Mesenchymal stem cell (in vitro differentiated cells and primary cell): ENCODE measurements around the gene GTF2A2.
"Not testable (repeated sequence)": the region's sequence is repeated elsewhere in the genome, so short reads cannot be mapped to it uniquely, and the experiment has no call there.

ENCODE experiments used
- DNase-seq: peaks from one replicate; pipeline ENCODE4 v3.0.0-alpha.2; 2013
- H2AFZ ChIP-seq: one replicate; pipeline ENCODE4 v1.6.1; 2013; ENCODE audit warnings: low read depth, mild to moderate bottlenecking, control low read depth, inconsistent platforms, low read length, moderate library complexity
- H2AK5ac ChIP-seq: 2 replicates; pipeline ENCODE4 v1.6.1; 2013; ENCODE audit warnings: low read length, moderate library complexity, mild to moderate bottlenecking, inconsistent platforms; ENCODE audit not compliant: severe bottlenecking
- H2BK120ac ChIP-seq: one replicate; pipeline ENCODE4 v1.6.1; 2013; ENCODE audit warnings: low read depth, mild to moderate bottlenecking, inconsistent platforms, low read length, moderate library complexity
- H2BK12ac ChIP-seq, 2 experiments: one replicate each; pipeline ENCODE4 v1.6.1; 2013; ENCODE audit warnings: inconsistent platforms in 2 of 2, low read length in 2 of 2, mild to moderate bottlenecking in 2 of 2, moderate library complexity in 2 of 2, control low read depth in 1 of 2
- H2BK15ac ChIP-seq: one replicate; pipeline ENCODE4 v1.6.1; 2013; ENCODE audit warnings: mild to moderate bottlenecking, low read depth, inconsistent platforms; ENCODE audit not compliant: poor library complexity, severe bottlenecking
- H2BK5ac ChIP-seq: 2 replicates; pipeline ENCODE4 v1.6.1; 2013; ENCODE audit warnings: low read depth, mild to moderate bottlenecking, low read length, control low read depth, inconsistent platforms; ENCODE audit not compliant: poor library complexity, severe bottlenecking
- H3K14ac ChIP-seq, 2 experiments: one replicate each; pipeline ENCODE4 v1.6.1; 2013; ENCODE audit warnings: inconsistent platforms in 2 of 2, low read length in 2 of 2, control low read depth in 1 of 2, mild to moderate bottlenecking in 1 of 2, moderate library complexity in 1 of 2
- H3K18ac ChIP-seq, 2 experiments: one replicate each; pipeline ENCODE4 v1.6.1; 2013; ENCODE audit warnings: inconsistent platforms in 2 of 2, low read length in 2 of 2, control low read depth in 1 of 2, low read depth in 1 of 2, mild to moderate bottlenecking in 1 of 2
- H3K23ac ChIP-seq, 2 experiments: one replicate each; pipeline ENCODE4 v1.6.1; 2013; ENCODE audit warnings: inconsistent platforms in 2 of 2, low read length in 2 of 2, mild to moderate bottlenecking in 2 of 2, moderate library complexity in 2 of 2, control low read depth in 1 of 2
- H3K27ac ChIP-seq: 2 replicates; pipeline ENCODE4 v1.5.1; 2013; ENCODE audit warnings: mild to moderate bottlenecking, moderate library complexity, low read length, control low read depth, inconsistent platforms; ENCODE audit not compliant: poor library complexity, severe bottlenecking
- H3K27me3 ChIP-seq, 2 experiments: 2 replicates each; pipeline versions ENCODE4 v1.6.1 to v1.7.0; 2013; ENCODE audit warnings: low read length in 2 of 2, mild to moderate bottlenecking in 2 of 2, moderate library complexity in 2 of 2, control low read depth in 1 of 2, inconsistent platforms in 1 of 2; ENCODE audit not compliant: control insufficient read depth in 1 of 2, insufficient read depth in 1 of 2
- H3K36me3 ChIP-seq, 2 experiments: 2 replicates each; pipeline versions ENCODE4 v1.6.1 to v1.7.0; 2013; ENCODE audit warnings: low read length in 2 of 2, control low read depth in 1 of 2, inconsistent platforms in 1 of 2, low read depth in 1 of 2, mild to moderate bottlenecking in 1 of 2; ENCODE audit not compliant: insufficient read depth in 2 of 2, control insufficient read depth in 1 of 2
- H3K4ac ChIP-seq, 2 experiments: one replicate each; pipeline ENCODE4 v1.6.1; 2013; ENCODE audit warnings: inconsistent platforms in 2 of 2, low read length in 2 of 2, mild to moderate bottlenecking in 2 of 2, moderate library complexity in 2 of 2, control low read depth in 1 of 2, low read depth in 1 of 2
- H3K4me1 ChIP-seq: 2 replicates; pipeline ENCODE4 v1.6.1; 2013; ENCODE audit warnings: low read depth, low read length, control low read depth; ENCODE audit not compliant: control insufficient read depth, insufficient read depth
- H3K4me2 ChIP-seq: 2 replicates; pipeline ENCODE4 v1.6.1; 2013; ENCODE audit warnings: low read length, mild to moderate bottlenecking, inconsistent platforms; ENCODE audit not compliant: poor library complexity, severe bottlenecking
- H3K4me3 ChIP-seq, 2 experiments: 2 replicates each; pipeline versions ENCODE4 v1.5.1 to v1.7.0; 2013; ENCODE audit warnings: low read length in 2 of 2, mild to moderate bottlenecking in 2 of 2, control low read depth in 1 of 2, low read depth in 1 of 2; ENCODE audit not compliant: insufficient read depth in 1 of 2
- H3K79me1 ChIP-seq: replicated peaks from 2 replicates; pipeline ENCODE4 v1.6.1; 2013; ENCODE audit warnings: mild to moderate bottlenecking, control low read depth, low read length, inconsistent platforms; ENCODE audit not compliant: poor library complexity, severe bottlenecking
- H3K9ac ChIP-seq: 2 replicates; pipeline ENCODE4 v1.7.0; 2013; ENCODE audit warnings: mild to moderate bottlenecking, low read length, moderate library complexity
- H3K9me3 ChIP-seq: 2 replicates; pipeline ENCODE4 v1.7.0; 2013; ENCODE audit warnings: mild to moderate bottlenecking, low read length; ENCODE audit not compliant: control insufficient read depth
- H4K8ac ChIP-seq: one replicate; pipeline ENCODE4 v1.6.1; 2013; ENCODE audit warnings: inconsistent platforms, mild to moderate bottlenecking, low read length, moderate library complexity
- H4K91ac ChIP-seq: one replicate; pipeline ENCODE4 v1.6.1; 2013; ENCODE audit warnings: mild to moderate bottlenecking, low read length, inconsistent platforms
- WGBS: methylation state at CpG from one replicate; pipeline ENCODE4 v1.1.7; 2013; ENCODE audit warnings: mixed read lengths; 5-methylcytosine and 5-hydroxymethylcytosine counted together

The GTF2A2 gene

DNA sequence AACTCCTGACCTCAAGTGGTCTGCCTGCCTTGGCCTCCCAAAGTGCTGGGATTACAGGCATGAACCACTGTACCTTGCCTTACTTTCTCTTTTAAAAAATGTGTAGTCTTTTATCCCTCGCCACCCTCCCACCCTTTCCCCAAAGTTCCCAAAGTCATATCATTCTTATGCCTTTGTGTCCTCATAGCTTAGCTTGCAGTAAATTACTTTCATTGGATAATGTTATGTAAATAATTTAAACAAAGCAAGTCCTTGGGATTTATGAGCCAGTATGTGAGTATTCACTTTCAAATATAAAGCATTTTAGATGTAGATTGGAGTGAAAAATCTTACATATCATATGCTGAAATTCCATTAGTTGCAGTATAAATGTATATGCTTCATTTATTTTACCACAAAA is 11.0 kb downstream of the GTF2A2 start:
- Histone ChIP-seq H2AFZ (no peak overlapping the region), H2AK5ac (no peak overlapping the region), H3K23ac (no peak overlapping the region), H3K9me3 (no peaks in the 10 kb centered on the region), H4K8ac (no peak overlapping the region), H3K27ac (no peak overlapping the region), H2BK15ac (no peak overlapping the region), H2BK5ac (no peak overlapping the region), H2BK12ac (no peak overlapping the region), H2BK120ac (no peak overlapping the region), H3K4me1 (no peaks in the 10 kb centered on the region), H3K36me3 (peaks cover 19 to 68% of the 10 kb centered on the region in 2 experiments), H3K27me3 (no peaks in the 10 kb centered on the region), H3K79me1 (peaks cover 9% of the 10 kb centered on the region), H3K4me3 (no peak overlapping the region), H3K18ac (no peak overlapping the region), H3K4ac (no peak overlapping the region), H3K9ac (no peak overlapping the region), H3K4me2 (no peak overlapping the region), H3K14ac (no peak overlapping the region), H4K91ac (no peak overlapping the region)
- WGBS = no CpG with 5 or more reads among the region's 1 CpG
- no peak for DNase-seq

DNA sequence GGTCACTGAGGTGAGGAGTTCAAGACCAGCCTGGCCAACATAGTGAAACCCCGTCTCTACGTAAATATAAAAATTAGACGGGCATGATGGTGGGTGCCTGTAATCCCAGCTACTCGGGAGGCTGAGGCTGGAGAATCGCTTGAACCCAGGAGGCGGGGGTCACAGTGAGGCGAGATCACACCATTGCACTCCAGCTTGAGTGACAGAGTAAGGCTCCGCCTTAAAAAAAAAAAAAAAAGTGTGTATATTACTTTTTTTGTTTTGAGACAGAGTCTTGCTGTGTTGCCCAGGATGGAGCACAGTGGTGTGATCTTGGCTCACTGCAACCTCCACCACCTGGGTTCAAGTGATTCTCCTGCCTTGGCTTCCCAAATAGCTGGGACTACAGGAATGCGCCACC is 11.5 kb downstream of the GTF2A2 start:
- H3K18ac ChIP-seq, H3K4me2 ChIP-seq: not testable (repeated sequence)

DNA sequence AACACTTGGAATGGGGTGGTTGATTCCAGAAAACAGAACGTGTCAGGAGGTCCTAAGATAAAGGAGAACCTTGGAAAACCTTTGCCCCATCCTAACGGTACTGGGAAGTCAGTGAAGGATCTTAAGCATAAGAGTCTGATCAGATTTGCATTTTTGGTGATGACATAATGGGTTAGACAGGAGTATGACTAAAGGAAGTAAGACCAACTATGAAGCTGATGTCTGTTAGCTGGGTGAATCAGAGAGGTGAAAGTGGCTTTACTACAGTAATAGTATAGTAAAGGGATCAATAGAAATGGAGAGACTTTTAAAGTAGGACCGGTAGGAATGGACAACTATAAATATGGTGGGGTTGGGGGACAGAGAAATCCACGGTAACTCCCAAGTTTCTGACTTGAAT is 12.6 kb downstream of the GTF2A2 start:
- no peak overlapping the region for H3K9ac ChIP-seq
- H3K79me1 ChIP-seq = peaks cover 12% of the 10 kb centered on the region
- no peak overlapping the region for H2BK15ac ChIP-seq
- 95% methylated on average over 4 of the region's 4 CpGs for WGBS
- no peak overlapping the region for H4K91ac ChIP-seq
- no peaks in the 10 kb centered on the region for H3K9me3 ChIP-seq
- DNase-seq = no peak
- no peak overlapping the region for H2AFZ ChIP-seq
- no peak overlapping the region for H3K4me3 ChIP-seq
- peaks cover 17 to 70% of the 10 kb centered on the region in 2 experiments for H3K36me3 ChIP-seq
- H3K4me1 ChIP-seq = no peaks in the 10 kb centered on the region
- no peak overlapping the region for H3K4me2 ChIP-seq
- no peak overlapping the region for H2BK12ac ChIP-seq
- H2BK120ac ChIP-seq = no peak overlapping the region
- H3K23ac ChIP-seq = no peak overlapping the region
- H2BK5ac ChIP-seq = no peak overlapping the region
- no peak overlapping the region for H4K8ac ChIP-seq
- H3K27ac ChIP-seq = no peak overlapping the region
- no peak overlapping the region for H3K4ac ChIP-seq
- no peak overlapping the region for H3K14ac ChIP-seq
- H3K18ac ChIP-seq = no peak overlapping the region
- no peaks in the 10 kb centered on the region for H3K27me3 ChIP-seq
- H2AK5ac ChIP-seq = no peak overlapping the region

More for the DNA sequence above, 11.5 kb downstream of the GTF2A2 start:
- not testable (repeated sequence) for H2BK5ac ChIP-seq, H3K27me3 ChIP-seq, H4K8ac ChIP-seq, H3K27ac ChIP-seq, H3K4me3 ChIP-seq, H3K4me1 ChIP-seq, H2BK120ac ChIP-seq, DNase-seq, H3K9ac ChIP-seq, H2AFZ ChIP-seq, H3K14ac ChIP-seq, H3K23ac ChIP-seq, H2BK15ac ChIP-seq, H2AK5ac ChIP-seq, H2BK12ac ChIP-seq, H3K4ac ChIP-seq, H4K91ac ChIP-seq, H3K9me3 ChIP-seq
- WGBS = over 99% methylated on average over 9 of the region's 9 CpGs
- H3K79me1 ChIP-seq = peaks cover 11% of the 10 kb centered on the region
- peaks cover 16 to 70% of the 10 kb centered on the region in 2 experiments for H3K36me3 ChIP-seq

DNA sequence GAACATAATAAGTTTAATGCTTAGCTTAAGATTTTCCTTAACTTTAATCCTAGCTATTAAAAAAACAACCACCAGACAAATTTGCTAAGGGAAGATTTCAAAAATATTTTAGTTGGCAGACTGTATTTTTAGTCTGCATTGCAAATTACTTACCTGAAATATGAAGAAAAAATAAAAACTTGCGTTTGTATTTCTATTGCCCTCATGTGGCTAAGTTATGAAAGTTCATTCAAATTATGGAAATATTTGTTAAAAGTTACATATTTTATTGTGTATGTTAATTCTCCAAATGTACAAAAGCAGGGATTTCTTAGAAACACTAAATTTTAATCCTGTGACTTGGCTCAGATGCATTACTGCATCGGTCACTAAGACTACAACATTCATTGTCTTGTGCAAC is 15.0 kb downstream of the GTF2A2 start:
- Histone ChIP-seq H3K4me1 (no peaks in the 10 kb centered on the region), H2BK12ac (no peak overlapping the region), H3K27me3 (no peaks in the 10 kb centered on the region), H3K4ac (no peak overlapping the region), H2AFZ (no peak overlapping the region), H2AK5ac (no peak overlapping the region), H4K91ac (no peak overlapping the region), H3K4me3 (no peak overlapping the region), H4K8ac (no peak overlapping the region), H3K4me2 (no peak overlapping the region), H3K9ac (no peak overlapping the region), H3K23ac (no peak overlapping the region), H3K27ac (no peak overlapping the region), H3K18ac (no peak overlapping the region), H3K79me1 (peaks cover 11% of the 10 kb centered on the region), H3K14ac (no peak overlapping the region), H3K36me3 (peaks cover 21 to 75% of the 10 kb centered on the region in 2 experiments), H3K9me3 (no peaks in the 10 kb centered on the region), H2BK120ac (no peak overlapping the region), H2BK5ac (no peak overlapping the region), H2BK15ac (no peak overlapping the region)
- no CpG with 5 or more reads among the region's 2 CpGs for WGBS
- no peak for DNase-seq
